AML-193 (cell line): ENCODE results near the gene TP53I11.

Experiments
- DNase-seq, 2 experiments: peaks; one replicate each; lab custom pipeline; 2025; lab: John Stamatoyannopoulos, UW

Gene TP53I11

DNA sequence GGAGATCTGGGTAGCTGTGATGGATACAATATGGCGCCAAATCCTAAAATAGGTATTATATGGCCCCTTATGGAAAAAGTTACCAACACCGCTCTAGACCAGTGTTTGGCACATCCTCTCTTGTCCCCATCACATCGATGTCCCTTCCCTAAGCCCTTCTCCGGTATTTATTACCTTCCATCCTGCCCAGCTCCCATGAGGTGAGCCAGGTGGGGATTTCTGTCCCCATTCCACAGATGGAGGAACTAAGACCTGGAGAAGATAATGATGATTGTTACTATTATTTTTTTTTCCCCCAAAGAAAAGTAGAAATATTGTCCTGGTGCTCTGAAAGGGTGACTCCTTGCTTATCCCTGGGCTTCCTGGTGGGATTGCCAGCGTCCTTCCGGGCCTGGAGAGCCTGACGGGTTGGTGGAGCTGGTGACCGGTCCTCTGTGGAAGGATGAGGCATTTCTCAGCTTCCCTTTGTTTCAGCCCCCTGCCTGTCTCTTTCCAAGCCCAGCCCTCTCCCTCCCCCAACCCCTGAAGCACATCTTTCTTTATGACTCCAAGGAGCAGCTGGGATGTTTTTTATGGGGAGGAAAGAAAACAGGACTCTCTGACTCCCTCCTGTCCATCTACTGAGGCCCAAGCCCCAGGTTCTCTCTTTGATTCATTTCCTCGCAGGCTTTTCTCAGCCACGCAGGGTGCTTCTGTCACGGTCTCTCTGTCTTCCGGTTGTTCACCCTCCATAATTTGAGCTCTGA is 65.4 kb downstream of the TP53I11 start:
- no peak for DNase-seq

- no peak for DNase-seq
Observed at GRCh38 chr11:44884056-44884455, 66.6 kb downstream of the TP53I11 start.

GRCh38 chr11:44883277-44883676 is 67.4 kb downstream of the TP53I11 start:
- DNase-seq = no peak
